Skeletal muscle tissue (tissue), 4 donors: Measurements from ENCODE around the gene APOL2. TPM values are rescaled to one million over a fixed set of nuclear protein-coding genes. Genes with fewer than 3 reads are reported as not detected.
"Not testable (repeated sequence)": the region's sequence is repeated elsewhere in the genome, so short reads cannot be mapped to it uniquely, and the experiment has no call there.

Experiments
- H3K27ac ChIP-seq: one replicate; pipeline ENCODE4 v1.7.0; 2013; ENCODE audit warnings: mild to moderate bottlenecking, low read depth, low read length, inconsistent platforms
- H3K27me3 ChIP-seq, 3 donors: one replicate each; pipeline ENCODE4 v1.7.0; 2013; ENCODE audit warnings: low read length in 3 of 3; ENCODE audit not compliant: control insufficient read depth in 3 of 3, insufficient read depth in 3 of 3
- H3K36me3 ChIP-seq, 3 donors: one replicate each; pipeline ENCODE4 v1.7.0; 2013; ENCODE audit warnings: low read length in 3 of 3; ENCODE audit not compliant: control insufficient read depth in 3 of 3, insufficient read depth in 3 of 3
- H3K4me1 ChIP-seq, 3 donors: one replicate each; pipeline ENCODE4 v1.7.0; 2013; ENCODE audit warnings: low read length in 3 of 3, mild to moderate bottlenecking in 3 of 3; ENCODE audit not compliant: control insufficient read depth in 3 of 3, insufficient read depth in 3 of 3
- H3K4me3 ChIP-seq, 3 donors: one replicate each; pipeline ENCODE4 v1.7.0; 2013; ENCODE audit warnings: low read length in 3 of 3
- H3K9ac ChIP-seq, 3 donors: one replicate each; pipeline ENCODE4 v1.7.0; 2013; ENCODE audit warnings: low read length in 3 of 3, mild to moderate bottlenecking in 3 of 3, moderate library complexity in 2 of 3, low read depth in 1 of 3
- H3K9me3 ChIP-seq, 3 donors: one replicate each; pipeline ENCODE4 v1.7.0; 2013; ENCODE audit warnings: low read length in 3 of 3; ENCODE audit not compliant: control insufficient read depth in 3 of 3
- total RNA-seq: library from RNA; depleted of rRNA; stranded (reverse); fragments of >200 nt; gene quantifications from one replicate; pipeline ENCODE4 v1.2.3, GENCODE V29; 2014
- donor health status: Osteomylitis.

The APOL2 gene
- total RNA-seq, 1 donor from 2014 or later = 21.4 TPM

GRCh38 chr22:36194971-36195370 lies 44.4 kb downstream of the APOL2 start:
- H3K4me1 ChIP-seq = peaks cover 32 to 34% (median 33%) of the 10 kb centered on the region in 3 donors
- no peak overlapping the region for H3K4me3 ChIP-seq
- no peaks in the 10 kb centered on the region for H3K36me3 ChIP-seq
- no peak overlapping the region for H3K9ac ChIP-seq
- no peaks in the 10 kb centered on the region for H3K9me3 ChIP-seq
- H3K27me3 ChIP-seq = no peaks in the 10 kb centered on the region
- no peak overlapping the region for H3K27ac ChIP-seq

DNA sequence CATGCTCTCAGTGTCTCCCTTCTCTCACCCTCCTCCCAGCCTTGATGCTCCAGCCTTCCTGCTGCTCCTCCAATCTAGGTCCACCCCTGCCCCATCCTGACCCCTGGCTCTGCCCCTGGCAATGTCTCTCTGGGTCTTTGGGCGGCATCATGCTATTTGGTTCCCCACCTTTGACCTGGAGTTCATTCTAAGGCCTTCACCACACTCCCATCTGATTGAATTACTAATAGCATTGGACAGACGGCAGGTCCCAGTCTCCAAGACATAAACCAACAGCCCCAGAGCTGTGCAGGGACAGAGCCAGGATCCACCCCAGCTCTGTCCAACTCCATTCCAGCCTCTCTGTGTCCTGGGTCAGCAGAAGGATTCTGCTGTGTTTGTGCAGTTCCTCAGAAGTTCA lies 44.9 kb downstream of the APOL2 start:
- H3K4me1 ChIP-seq = peaks cover 30 to 32% (median 31%) of the 10 kb centered on the region in 3 donors
- no peaks in the 10 kb centered on the region for H3K9me3 ChIP-seq
- H3K9ac ChIP-seq = no peak overlapping the region
- H3K4me3 ChIP-seq = no peak overlapping the region
- H3K36me3 ChIP-seq = no peaks in the 10 kb centered on the region
- H3K27ac ChIP-seq = no peak overlapping the region
- H3K27me3 ChIP-seq = no peaks in the 10 kb centered on the region

GRCh38 chr22:36193577-36193976 lies 45.8 kb downstream of the APOL2 start:
- no peaks in the 10 kb centered on the region for H3K27me3 ChIP-seq
- no peak overlapping the region for H3K27ac ChIP-seq
- peaks cover 22 to 27% (median 24%) of the 10 kb centered on the region in 3 donors for H3K4me1 ChIP-seq
- no peak overlapping the region for H3K9ac ChIP-seq
- no peak overlapping the region for H3K4me3 ChIP-seq
- H3K9me3 ChIP-seq = no peaks in the 10 kb centered on the region
- no peaks in the 10 kb centered on the region for H3K36me3 ChIP-seq

GRCh38 chr22:36193171-36193570 lies 46.2 kb downstream of the APOL2 start:
- H3K9me3 ChIP-seq = no peaks in the 10 kb centered on the region
- no peak overlapping the region for H3K4me3 ChIP-seq
- no peak overlapping the region for H3K9ac ChIP-seq
- H3K4me1 ChIP-seq = peaks cover 22 to 27% (median 22%) of the 10 kb centered on the region in 3 donors
- H3K36me3 ChIP-seq = no peaks in the 10 kb centered on the region
- no peaks in the 10 kb centered on the region for H3K27me3 ChIP-seq
- H3K27ac ChIP-seq = no peak overlapping the region

DNA sequence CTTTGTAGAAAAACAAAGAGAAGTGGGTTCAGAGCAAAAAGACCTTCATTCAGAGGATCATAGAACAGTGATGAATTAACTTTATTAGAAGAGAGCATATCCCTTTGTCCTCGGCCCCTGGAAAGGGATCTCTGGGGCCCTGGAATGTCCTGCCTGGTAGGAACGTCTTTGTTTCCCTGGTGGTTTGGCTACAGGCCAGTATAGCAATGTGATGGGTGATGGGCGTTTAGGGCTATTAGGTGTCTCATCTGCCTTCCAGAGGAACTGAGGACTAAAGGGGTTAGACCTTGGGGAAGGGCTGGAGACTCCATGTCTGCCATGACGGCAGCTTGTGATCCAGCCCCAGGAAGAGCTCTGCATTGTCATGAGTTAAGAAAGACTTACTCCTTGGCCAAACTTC lies 46.8 kb downstream of the APOL2 start:
- Histone ChIP-seq H3K27me3 (no peaks in the 10 kb centered on the region), H3K4me3 (no peak overlapping the region), H3K9me3 (no peaks in the 10 kb centered on the region), H3K4me1 (peaks cover 19 to 24% (median 20%) of the 10 kb centered on the region in 3 donors), H3K36me3 (no peaks in the 10 kb centered on the region), H3K9ac (no peak overlapping the region), H3K27ac (no peak overlapping the region)

- Histone ChIP-seq H3K27ac (peak overlapping the region; percentile 5), H3K4me1 (peaks cover 12 to 14% (median 13%) of the 10 kb centered on the region in 3 donors), H3K9ac (peak overlapping the region in 1 of 3 donors; percentile 45), H3K27me3 (no peaks in the 10 kb centered on the region), H3K4me3 (peak overlapping the region in 1 of 3 donors; percentile 11), H3K36me3 (no peaks in the 10 kb centered on the region), H3K9me3 (no peaks in the 10 kb centered on the region)
Measured at GRCh38 chr22:36191106-36191836, 48.1 kb downstream of the APOL2 start.

GRCh38 chr22:36187862-36188261 lies 51.5 kb downstream of the APOL2 start:
- not testable (repeated sequence) for H3K9me3 ChIP-seq, H3K27me3 ChIP-seq, H3K27ac ChIP-seq, H3K36me3 ChIP-seq, H3K9ac ChIP-seq, H3K4me3 ChIP-seq
- H3K4me1 ChIP-seq = peaks cover 14 to 18% (median 16%) of the 10 kb centered on the region in 3 donors

DNA sequence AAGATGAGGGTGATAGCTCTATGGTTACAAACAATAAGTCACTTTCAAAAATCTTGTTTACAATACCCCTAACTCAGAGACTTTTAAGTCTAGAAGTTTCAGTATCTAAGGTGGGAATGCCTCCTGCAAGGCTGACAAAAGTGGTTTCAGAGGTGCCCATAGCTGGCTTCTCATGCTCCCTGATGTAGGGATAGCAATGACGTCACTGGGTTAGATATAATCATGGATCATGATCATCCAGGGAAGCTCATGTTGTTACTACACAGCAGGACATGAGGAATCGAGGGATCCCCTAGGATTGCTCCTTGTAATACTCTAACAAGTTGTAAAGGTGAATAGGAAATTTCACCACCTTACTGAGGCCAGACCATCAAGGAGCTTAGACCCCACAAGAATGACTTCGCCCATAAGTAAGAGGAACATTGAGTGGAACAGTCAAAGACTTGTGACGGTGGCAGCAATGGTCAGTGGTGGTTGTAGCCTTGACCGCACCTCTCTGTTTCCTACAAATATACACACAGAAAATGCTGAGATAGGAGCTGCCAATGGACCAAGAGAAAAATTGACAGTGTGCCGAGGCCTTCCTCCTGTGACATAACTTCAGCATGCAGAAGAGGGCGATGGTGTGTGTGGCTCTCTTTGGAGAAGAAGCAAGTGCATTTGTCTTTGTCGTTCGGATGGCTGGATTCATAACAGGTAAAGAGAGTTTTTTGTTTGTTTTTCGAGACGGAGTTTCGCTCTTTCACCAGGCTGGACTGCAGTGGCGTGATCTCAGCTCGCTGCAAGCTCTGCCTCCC lies 53.3 kb downstream of the APOL2 start:
- Histone ChIP-seq H3K27me3 (no peaks in the 10 kb centered on the region), H3K27ac (no peak overlapping the region), H3K4me3 (no peak overlapping the region), H3K9ac (no peak overlapping the region), H3K4me1 (peaks cover 6 to 8% (median 7%) of the 10 kb centered on the region in 3 donors), H3K36me3 (no peaks in the 10 kb centered on the region), H3K9me3 (no peaks in the 10 kb centered on the region)

DNA sequence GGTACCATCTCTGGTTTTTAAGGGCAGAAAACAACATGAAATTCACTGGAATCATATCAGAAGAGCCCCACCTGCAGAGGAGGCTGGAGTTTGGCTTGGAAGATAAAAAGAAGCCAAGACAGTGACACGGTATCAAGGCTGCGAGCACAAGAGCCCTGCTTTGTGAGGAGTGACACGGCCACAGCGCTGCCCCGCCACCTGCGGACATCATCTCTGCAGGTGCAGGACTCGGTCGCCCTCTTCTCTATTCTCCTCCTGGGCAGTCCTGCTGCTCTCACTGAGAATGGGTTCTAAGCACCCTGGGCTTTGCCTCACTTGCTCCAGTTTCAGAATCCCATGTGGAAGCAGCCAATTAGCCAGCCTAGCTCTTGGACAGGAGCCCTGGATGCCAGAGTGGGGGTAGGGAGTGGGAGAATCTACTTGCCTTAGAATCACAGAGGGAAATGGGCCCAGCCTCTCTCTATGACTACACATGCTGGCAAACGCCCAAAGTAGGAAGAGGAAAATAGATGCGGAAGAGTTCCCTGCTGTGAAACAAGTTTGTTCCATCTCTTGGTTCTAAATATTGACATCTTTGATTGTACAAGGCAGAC lies 54.8 kb downstream of the APOL2 start:
- H3K27ac ChIP-seq = no peak overlapping the region
- H3K4me1 ChIP-seq = peaks cover 4 to 7% (median 6%) of the 10 kb centered on the region in 3 donors

GRCh38 chr22:36183446-36183845 lies 55.9 kb downstream of the APOL2 start:
- H3K27ac ChIP-seq = no peak overlapping the region
- peaks cover 4 to 7% (median 6%) of the 10 kb centered on the region in 3 donors for H3K4me1 ChIP-seq
- no peaks in the 10 kb centered on the region for H3K9me3 ChIP-seq
- H3K27me3 ChIP-seq = no peaks in the 10 kb centered on the region
- no peak overlapping the region for H3K9ac ChIP-seq
- no peak overlapping the region for H3K4me3 ChIP-seq
- no peaks in the 10 kb centered on the region for H3K36me3 ChIP-seq

More for the DNA sequence above, 54.8 kb downstream of the APOL2 start:
- Histone ChIP-seq H3K4me3 (no peak overlapping the region), H3K27me3 (no peaks in the 10 kb centered on the region), H3K36me3 (no peaks in the 10 kb centered on the region), H3K9ac (peak overlapping the region in 1 of 3 donors; percentile 16), H3K9me3 (no peaks in the 10 kb centered on the region)
